ENCODE results near the gene GDF10.

The GDF10 gene, protein sequence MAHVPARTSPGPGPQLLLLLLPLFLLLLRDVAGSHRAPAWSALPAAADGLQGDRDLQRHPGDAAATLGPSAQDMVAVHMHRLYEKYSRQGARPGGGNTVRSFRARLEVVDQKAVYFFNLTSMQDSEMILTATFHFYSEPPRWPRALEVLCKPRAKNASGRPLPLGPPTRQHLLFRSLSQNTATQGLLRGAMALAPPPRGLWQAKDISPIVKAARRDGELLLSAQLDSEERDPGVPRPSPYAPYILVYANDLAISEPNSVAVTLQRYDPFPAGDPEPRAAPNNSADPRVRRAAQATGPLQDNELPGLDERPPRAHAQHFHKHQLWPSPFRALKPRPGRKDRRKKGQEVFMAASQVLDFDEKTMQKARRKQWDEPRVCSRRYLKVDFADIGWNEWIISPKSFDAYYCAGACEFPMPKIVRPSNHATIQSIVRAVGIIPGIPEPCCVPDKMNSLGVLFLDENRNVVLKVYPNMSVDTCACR

DNA sequence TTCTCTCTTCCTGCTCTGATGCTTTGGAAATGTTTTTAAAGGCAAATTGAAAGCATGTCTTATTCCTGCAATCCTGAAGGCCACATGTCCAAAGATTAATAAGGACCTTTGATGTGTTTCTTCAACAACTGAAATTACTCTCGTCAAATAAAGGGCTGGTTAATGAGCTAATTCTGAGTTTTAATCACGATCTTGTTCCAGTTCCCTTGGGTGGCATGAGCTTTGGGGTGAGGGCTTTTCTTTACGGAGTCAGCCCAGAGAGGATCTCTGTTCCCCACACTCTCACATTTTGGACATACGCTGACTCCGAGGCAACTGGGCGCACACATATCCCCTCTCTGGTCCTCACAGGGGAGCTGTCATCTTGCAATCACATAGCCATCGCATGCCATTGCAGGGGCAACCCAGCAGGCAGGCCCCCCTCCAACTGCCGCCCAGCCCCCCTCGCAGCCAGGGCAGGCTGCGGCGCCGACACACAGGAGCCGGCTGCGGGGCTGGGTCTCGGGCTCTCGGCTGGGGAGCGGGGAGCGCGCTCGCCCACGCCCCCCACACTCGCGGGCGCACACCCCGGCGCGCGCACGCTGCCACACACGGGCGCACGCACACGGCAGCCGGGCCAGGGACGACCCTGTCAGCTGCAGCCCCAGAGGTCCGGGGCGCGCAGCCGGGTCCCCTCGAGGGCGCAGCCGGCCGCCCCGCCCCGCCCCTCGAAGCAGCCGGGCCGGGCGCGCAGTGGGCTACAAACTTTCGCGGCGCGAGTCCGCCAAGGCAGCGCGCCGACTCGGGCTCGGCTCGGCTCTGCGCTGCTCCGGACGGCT lies at the start of gene GDF10:
TSS of gene GDF10 (plus strand) at position 587 of the 818 bp plus-strand sequence. CDS start 455 bp downstream, outside the sequence.
- DNase-seq (ENCODE audit: low read depth) = peak; percentile 15
- peak within 1 kb of the TSS; percentile 59 for H3K9ac ChIP-seq (ENCODE audit: low read length)
- peak within 1 kb of the TSS; percentile 73 for H3K4me3 ChIP-seq (ENCODE audit: low read length)
- no peaks in the 10 kb centered on the region for H3K36me3 ChIP-seq (ENCODE audit: control insufficient read depth, insufficient read depth, low read length, severe bottlenecking)
- peaks cover 13% of the 10 kb centered on the region for H3K27me3 ChIP-seq (replicated peaks; ENCODE audit: control insufficient read depth, insufficient read depth, low read length)
- no peaks in the 10 kb centered on the region for H3K9me3 ChIP-seq (ENCODE audit: control insufficient read depth, low read length)
- peaks cover 11% of the 10 kb centered on the region for H3K4me1 ChIP-seq (ENCODE audit: control insufficient read depth, insufficient read depth, low read length)

DNA sequence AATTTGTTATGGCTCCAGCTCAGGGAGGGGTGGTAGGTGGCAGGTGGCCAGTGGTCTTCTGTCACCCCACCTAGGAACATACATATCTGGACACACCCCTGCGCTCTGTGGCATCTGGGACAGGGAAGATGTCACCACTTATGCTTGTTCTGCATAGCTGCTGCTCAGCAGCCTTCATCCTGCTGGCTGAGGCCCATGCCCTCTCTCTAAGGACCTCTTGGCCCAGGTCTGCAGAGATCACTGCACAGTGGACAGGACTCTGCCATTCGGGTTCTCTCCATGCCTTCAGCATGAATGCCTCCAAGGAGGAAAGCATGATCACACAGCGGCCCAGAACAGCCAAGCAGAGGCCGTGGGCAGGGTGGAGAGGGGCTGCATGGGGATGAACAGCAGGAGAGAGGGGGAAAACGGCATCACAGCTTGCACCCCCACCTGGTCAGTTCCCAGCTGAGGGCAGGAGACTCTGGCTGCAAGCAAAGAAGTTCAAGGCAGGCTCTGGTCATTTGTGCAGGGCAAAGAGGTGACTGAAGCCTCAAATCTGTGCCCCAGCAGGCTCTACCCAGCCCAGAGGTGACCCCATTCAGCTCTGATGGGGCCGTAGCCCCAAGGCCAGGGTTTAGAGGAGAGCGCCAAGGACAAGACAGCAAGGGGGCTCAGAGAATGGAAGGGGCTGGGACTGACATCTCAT lies 47.8 kb upstream of the GDF10 start:
- no peaks in the 10 kb centered on the region for H3K36me3 ChIP-seq (ENCODE audit: control insufficient read depth, insufficient read depth, low read length, severe bottlenecking)
- H3K27me3 ChIP-seq (replicated peaks; ENCODE audit: control insufficient read depth, insufficient read depth, low read length) = peaks cover 47% of the 10 kb centered on the region
- DNase-seq (ENCODE audit: low read depth) = no peak
- H3K4me1 ChIP-seq (ENCODE audit: control insufficient read depth, insufficient read depth, low read length) = no peaks in the 10 kb centered on the region
- no peak overlapping the region for H3K9ac ChIP-seq (ENCODE audit: low read length)
- peaks cover 6% of the 10 kb centered on the region for H3K9me3 ChIP-seq (ENCODE audit: control insufficient read depth, low read length)
- H3K4me3 ChIP-seq (ENCODE audit: low read length) = no peak overlapping the region

DNA sequence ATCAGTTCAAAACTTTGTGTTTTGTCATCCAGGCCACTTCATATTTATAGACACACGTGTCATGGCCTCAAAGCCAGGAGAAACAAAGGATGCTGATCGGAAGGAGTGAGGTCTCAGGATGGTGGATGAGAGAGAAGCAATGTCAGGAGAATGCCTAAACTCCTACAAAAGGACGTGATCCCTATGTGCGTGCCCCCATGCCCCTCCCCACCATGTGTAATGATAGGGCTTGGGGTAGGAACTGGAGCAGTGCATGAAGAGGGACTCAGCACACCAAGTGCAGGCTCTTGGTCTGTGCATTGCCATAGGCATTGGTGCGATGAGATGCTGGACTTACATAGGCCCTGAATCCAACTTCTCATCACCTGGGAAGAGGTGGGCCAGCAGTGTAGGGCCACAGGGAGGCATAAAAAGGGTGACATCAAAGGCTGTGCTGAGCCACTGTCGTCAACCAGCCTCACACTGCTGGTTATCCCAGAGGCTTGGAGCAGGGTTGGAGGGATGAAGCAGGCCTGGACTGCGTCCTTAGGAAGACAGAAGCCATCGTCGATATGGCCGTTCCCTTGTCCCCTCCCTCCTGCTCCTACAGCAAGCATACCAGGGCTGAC lies 46.9 kb upstream of the GDF10 start:
- H3K36me3 ChIP-seq (ENCODE audit: control insufficient read depth, insufficient read depth, low read length, severe bottlenecking) = no peaks in the 10 kb centered on the region
- no peak for DNase-seq (ENCODE audit: low read depth)
- peaks cover 38% of the 10 kb centered on the region for H3K27me3 ChIP-seq (replicated peaks; ENCODE audit: control insufficient read depth, insufficient read depth, low read length)

DNA sequence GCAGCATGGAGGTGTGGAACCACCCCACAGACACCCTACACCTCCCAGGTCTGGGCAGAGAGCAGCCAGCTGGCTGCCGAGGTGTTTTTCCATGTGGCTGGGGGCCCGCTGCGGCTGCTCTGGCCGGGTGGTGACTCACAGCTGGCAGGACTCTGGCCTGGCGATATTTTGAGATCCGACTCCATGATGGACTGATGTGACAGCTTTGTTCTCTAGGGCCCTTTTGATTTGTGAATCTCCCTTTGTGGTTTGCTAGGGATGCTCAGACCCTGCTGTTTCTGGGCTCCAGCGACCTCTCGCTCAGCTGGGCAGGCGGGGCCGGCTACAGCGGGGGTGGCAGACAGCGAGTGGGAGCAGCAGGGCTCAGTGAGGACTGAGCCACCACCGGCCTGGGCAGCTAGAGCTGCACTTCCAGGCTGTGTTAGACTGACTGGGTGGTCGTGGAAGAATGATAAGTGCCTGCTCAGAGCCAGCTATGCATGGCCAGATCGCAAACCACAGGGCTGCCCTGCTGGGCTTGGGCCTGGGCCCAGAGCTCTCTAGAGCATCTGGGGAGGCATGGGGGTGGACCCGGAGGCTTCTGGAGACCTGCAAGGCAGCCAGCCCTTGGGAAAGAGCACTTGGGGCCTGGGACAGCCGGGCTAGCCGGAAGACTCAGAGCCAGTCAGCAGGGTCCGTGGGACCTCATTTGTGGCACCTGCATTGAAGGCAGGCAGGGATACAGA lies 46.2 kb upstream of the GDF10 start:
- no peaks in the 10 kb centered on the region for H3K4me1 ChIP-seq (ENCODE audit: control insufficient read depth, insufficient read depth, low read length)

More for the DNA sequence above, 46.9 kb upstream of the GDF10 start:
- Histone ChIP-seq H3K4me1 (ENCODE audit: control insufficient read depth, insufficient read depth, low read length) (no peaks in the 10 kb centered on the region), H3K4me3 (ENCODE audit: low read length) (no peak overlapping the region), H3K9ac (ENCODE audit: low read length) (no peak overlapping the region), H3K9me3 (ENCODE audit: control insufficient read depth, low read length) (peaks cover 9% of the 10 kb centered on the region)

DNA sequence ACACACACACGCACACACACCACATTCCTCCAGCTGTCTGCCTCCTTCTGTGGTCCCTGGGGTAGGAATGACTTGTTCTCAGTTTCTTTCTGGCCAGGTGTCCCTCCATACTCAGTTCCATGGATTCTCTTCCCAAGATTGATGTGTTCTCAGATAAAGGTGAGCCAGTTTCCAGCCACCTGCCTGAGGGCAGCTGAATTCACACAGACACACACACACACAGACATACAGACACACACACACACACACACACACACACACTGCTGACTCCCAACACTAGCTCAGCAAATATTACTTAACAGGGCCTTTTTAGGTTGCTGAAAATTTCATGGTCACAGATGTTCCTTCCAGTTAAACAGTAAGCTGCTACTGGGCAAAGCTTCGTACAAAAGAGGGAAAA lies 45.4 kb upstream of the GDF10 start:
- H3K9me3 ChIP-seq (ENCODE audit: control insufficient read depth, low read length) = peaks cover 5% of the 10 kb centered on the region
- H3K27me3 ChIP-seq (replicated peaks; ENCODE audit: control insufficient read depth, insufficient read depth, low read length) = peaks cover 37% of the 10 kb centered on the region
- no peaks in the 10 kb centered on the region for H3K36me3 ChIP-seq (ENCODE audit: control insufficient read depth, insufficient read depth, low read length, severe bottlenecking)
- H3K9ac ChIP-seq (ENCODE audit: low read length) = no peak overlapping the region
- H3K4me3 ChIP-seq (ENCODE audit: low read length) = no peak overlapping the region
- no peaks in the 10 kb centered on the region for H3K4me1 ChIP-seq (ENCODE audit: control insufficient read depth, insufficient read depth, low read length)
- no peak for DNase-seq (ENCODE audit: low read depth)

More for the DNA sequence above, 46.2 kb upstream of the GDF10 start:
- no peak overlapping the region for H3K9ac ChIP-seq (ENCODE audit: low read length)
- peaks cover 33% of the 10 kb centered on the region for H3K27me3 ChIP-seq (replicated peaks; ENCODE audit: control insufficient read depth, insufficient read depth, low read length)
- no peak overlapping the region for H3K4me3 ChIP-seq (ENCODE audit: low read length)
- no peaks in the 10 kb centered on the region for H3K36me3 ChIP-seq (ENCODE audit: control insufficient read depth, insufficient read depth, low read length, severe bottlenecking)
- H3K9me3 ChIP-seq (ENCODE audit: control insufficient read depth, low read length) = peaks cover 9% of the 10 kb centered on the region
- no peak for DNase-seq (ENCODE audit: low read depth)

DNA sequence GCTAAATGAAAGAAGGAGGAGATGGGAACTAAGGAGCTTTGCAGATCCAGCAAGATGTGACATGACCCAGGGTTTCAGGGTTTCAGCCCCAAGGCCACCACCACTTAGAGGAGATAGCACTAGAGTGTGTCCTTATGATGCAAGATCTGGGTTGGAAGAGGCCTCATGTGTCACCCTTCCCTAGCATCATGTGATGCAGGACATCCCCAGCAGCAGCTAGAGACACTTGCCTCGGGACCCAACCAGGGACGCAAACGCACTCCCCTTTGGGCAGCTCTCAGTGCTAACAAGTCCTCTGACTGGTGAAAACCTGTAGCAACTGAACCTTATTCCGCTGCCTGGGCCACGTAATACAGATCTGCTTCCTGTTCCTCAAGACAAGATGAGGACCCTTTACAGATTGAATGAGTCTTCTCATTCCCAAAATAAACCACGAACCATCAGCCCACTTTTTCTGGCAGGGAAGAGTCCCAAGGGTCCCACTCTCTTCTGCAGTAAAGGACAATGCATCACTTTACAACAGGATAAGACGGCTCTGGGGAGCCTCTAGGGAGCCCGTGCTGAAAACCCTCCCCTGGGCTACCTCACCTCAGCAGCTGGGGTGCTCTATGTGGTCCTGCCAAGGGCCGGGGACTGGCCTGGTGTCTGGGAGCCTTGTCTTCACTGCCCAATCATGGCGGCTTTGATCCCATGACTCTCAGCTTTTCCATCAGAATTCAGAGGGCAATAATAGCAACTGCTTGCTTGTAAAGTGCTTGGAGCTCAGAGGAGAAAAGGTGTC lies 44.8 kb upstream of the GDF10 start:
- Histone ChIP-seq H3K4me3 (ENCODE audit: low read length) (no peak overlapping the region), H3K9ac (ENCODE audit: low read length) (no peak overlapping the region), H3K36me3 (ENCODE audit: control insufficient read depth, insufficient read depth, low read length, severe bottlenecking) (no peaks in the 10 kb centered on the region), H3K9me3 (ENCODE audit: control insufficient read depth, low read length) (peaks cover 5% of the 10 kb centered on the region), H3K4me1 (ENCODE audit: control insufficient read depth, insufficient read depth, low read length) (no peaks in the 10 kb centered on the region), H3K27me3 (replicated peaks; ENCODE audit: control insufficient read depth, insufficient read depth, low read length) (peaks cover 43% of the 10 kb centered on the region)
- DNase-seq (ENCODE audit: low read depth) = no peak

DNA sequence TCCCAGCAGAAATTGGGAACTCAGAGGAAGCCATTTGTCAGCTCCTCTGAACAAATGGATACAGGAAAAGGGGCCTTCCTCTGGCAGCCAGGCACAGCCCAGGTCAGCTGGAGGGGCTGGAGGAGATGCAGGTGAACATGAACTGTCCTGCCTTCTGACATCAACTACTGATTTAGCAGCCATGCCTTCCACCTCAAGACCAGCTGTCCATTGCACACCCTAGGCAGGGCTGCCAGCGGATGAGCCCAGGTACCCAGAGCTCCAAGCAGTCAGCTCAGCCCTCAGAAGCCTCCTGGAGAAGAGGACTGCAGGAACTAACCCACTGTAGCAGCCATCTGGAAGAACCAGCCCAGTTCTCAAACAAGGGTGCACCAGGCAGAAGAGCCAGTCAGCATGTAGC lies 44.1 kb upstream of the GDF10 start:
- Histone ChIP-seq H3K27me3 (replicated peaks; ENCODE audit: control insufficient read depth, insufficient read depth, low read length) (peaks cover 48% of the 10 kb centered on the region), H3K4me3 (ENCODE audit: low read length) (no peak overlapping the region), H3K9ac (ENCODE audit: low read length) (no peak overlapping the region), H3K36me3 (ENCODE audit: control insufficient read depth, insufficient read depth, low read length, severe bottlenecking) (no peaks in the 10 kb centered on the region), H3K9me3 (ENCODE audit: control insufficient read depth, low read length) (peaks cover 5% of the 10 kb centered on the region), H3K4me1 (ENCODE audit: control insufficient read depth, insufficient read depth, low read length) (no peaks in the 10 kb centered on the region)
- no peak for DNase-seq (ENCODE audit: low read depth)

DNA sequence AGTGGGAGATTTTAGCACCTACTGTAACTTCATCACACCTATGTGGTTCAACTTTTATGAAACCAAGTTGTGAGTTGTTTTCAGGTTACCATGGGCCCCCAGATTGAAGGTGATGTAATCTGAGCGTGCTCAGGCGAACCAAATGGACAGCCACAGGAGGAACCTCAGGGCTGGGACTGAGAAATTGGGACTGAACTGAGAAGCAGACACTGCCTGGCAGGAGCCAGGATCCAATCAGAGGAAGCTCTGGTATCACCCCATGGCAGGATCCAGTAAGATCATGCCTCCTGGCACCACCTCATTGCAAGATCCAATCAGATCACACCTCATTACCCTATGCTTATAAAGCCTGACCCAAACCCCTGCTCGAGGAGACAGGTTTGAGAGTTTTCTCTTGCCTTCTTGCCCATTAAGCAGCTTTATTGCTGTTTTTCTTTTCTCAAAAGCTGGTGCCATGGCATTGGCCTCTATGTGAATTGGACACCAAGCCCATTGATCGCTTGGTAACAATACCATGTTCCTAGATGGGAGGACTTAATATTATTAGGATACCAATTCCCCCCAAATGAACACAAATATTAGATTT lies 43.2 kb upstream of the GDF10 start:
- peaks cover 45% of the 10 kb centered on the region for H3K27me3 ChIP-seq (replicated peaks; ENCODE audit: control insufficient read depth, insufficient read depth, low read length)
- H3K9ac ChIP-seq (ENCODE audit: low read length) = no peak overlapping the region
- H3K9me3 ChIP-seq (ENCODE audit: control insufficient read depth, low read length) = peaks cover 5% of the 10 kb centered on the region
- no peak for DNase-seq (ENCODE audit: low read depth)
- H3K4me1 ChIP-seq (ENCODE audit: control insufficient read depth, insufficient read depth, low read length) = no peaks in the 10 kb centered on the region
- H3K4me3 ChIP-seq (ENCODE audit: low read length) = no peak overlapping the region
- no peaks in the 10 kb centered on the region for H3K36me3 ChIP-seq (ENCODE audit: control insufficient read depth, insufficient read depth, low read length, severe bottlenecking)

DNA sequence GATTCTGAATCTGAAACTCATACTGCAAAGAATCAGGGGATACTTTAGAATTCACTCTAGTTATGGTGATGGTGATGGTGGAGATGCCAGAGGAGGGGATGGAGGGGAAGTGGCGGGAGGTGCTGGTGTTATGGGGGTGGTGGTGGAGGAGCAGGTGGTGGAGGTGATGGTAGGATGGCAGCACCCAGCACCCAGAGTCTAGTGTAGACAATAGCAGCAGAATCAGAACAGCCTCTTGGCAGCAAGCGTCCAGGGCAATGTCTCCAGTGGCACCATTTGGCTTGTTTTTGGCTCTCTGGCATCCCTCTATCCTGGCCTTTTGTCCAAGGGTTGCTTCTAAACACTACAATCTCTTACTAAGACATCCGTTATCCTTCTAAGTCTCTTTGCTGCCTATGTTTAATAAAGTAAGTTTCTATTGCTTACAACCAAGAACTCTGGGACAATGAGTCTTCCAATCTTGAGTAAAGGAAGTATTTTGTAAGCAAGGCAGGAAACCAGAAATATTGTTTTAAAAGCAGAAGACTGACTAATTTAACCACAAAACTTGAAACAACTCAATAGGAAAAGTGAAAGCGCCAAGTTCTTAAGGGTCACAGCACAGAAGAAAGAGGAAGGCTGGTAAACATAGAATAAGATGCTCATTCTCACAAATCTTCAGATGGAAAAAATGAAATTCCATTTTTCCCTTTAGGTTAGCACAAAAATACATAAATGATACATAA lies 42.4 kb upstream of the GDF10 start:
- peak; percentile 19 for DNase-seq (ENCODE audit: low read depth)
- peaks cover 38% of the 10 kb centered on the region for H3K27me3 ChIP-seq (replicated peaks; ENCODE audit: control insufficient read depth, insufficient read depth, low read length)

More for the DNA sequence above, 42.4 kb upstream of the GDF10 start:
- Histone ChIP-seq H3K9ac (ENCODE audit: low read length) (no peak overlapping the region), H3K9me3 (ENCODE audit: control insufficient read depth, low read length) (peaks cover 5% of the 10 kb centered on the region), H3K4me3 (ENCODE audit: low read length) (no peak overlapping the region), H3K36me3 (ENCODE audit: control insufficient read depth, insufficient read depth, low read length, severe bottlenecking) (no peaks in the 10 kb centered on the region), H3K4me1 (ENCODE audit: control insufficient read depth, insufficient read depth, low read length) (peaks cover under 1% of the 10 kb centered on the region)

Measured in adipocyte (in vitro differentiated cells).